HG03354 (cell line): ENCODE measurements around the gene CELSR1.

ENCODE experiments used
- ATAC-seq: cut with Tn5 transposase; IDR thresholded peaks from one replicate; pipeline ENCODE4 v1.9.1; 2021; ENCODE audit warnings: mild to moderate bottlenecking; ENCODE audit not compliant: unreplicated experiment, poor library complexity, severe bottlenecking

Gene CELSR1

DNA sequence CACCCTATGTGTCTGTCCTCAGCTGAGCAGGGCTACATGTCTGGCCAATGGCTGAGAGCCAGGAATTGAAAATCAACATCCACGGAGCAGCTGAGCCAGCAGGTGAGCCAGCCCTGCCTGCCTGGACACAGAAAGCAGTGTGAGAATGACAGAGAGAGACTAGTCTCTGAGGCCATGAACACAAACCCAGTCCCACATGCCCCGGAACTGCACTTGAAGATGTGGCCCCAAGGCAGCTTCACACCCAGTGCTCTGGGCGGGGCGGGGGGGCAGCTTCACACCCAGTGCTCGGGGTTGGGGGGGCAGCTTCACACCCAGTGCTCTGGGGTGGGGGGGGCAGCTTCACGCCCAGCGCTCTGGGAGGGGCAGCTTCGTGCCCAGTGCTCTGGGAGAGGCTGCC is 164.3 kb downstream of the CELSR1 start:
- ATAC-seq, result no peak

DNA sequence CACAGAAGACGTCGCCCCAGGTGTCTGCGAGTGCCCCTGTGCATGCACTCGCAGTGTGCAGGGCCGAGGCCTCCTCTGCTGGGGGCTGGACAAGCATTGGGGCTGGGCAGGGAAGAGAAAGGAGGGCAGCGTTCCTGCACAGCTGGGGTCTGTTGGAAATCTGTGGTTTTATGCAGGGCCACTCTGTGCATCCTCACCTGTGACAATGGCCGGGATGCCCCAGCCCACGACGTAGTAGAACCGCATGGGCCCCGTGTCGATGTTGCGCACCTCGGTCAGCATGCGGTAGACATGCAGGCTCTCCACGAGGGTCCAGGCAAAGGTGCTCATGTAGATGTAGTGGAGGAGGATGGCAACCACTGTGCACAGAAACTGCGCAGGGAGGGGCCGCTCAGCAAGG is 164.7 kb downstream of the CELSR1 start:
- ATAC-seq, result no peak

DNA sequence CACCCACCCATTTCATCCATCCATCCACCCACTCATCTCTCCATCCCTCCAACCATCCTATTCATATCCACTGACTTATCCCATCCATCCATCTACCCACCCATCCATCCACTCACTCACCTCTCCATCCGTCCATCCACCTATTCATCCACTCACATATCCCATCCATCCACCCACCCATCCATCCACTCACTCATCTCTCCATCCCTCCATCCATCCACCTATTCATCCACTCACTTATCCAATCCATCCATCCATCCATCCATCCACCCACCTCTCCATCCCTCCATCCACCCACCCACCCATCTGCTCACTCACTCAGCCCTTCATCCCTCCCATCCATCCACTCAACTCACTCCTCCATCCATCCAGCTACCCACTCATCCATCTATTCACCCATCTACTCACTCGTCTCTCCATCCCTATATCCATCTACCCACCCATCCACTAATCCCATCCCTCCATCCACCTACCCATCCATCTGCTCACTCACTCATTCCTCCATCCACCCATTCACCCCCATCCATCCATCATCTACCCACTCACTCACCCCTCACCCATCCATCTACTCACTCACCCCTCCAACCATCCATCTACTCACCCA is 165.7 kb downstream of the CELSR1 start:
- no peak for ATAC-seq

DNA sequence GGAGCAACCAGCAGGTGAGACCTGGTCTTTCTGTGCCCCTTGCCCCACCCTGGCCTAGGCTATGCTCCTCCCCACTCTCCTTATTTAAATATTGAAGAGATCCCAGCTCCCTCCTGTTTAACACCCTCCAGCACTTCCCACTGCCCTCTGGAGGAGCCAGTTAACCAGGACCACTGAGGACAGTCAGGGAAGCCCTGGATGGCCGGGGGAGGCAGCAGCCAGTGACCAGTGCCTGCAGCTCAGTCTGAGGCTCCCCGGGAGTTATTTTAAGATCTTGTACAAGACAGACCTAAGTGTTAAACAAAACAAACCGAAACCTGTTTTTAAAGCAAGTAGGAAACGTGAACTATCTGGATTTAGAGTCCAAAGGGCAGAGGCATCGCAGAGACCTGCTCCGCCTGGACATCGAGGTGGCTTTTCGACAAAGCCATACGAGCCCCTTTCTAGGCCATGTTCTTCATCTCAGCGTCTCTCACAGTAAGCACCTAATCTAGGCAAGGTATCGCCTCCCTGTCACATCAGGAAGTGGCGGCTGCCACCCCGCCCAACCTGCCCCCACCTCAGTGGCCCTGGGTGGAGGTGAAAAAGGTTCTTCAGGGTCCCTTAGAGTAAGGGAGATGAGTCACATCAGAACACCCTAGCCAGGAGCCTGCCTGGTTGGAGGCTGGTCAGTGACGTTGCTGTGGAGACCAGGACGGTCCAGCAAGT is 166.7 kb downstream of the CELSR1 start:
- ATAC-seq, result no peak

DNA sequence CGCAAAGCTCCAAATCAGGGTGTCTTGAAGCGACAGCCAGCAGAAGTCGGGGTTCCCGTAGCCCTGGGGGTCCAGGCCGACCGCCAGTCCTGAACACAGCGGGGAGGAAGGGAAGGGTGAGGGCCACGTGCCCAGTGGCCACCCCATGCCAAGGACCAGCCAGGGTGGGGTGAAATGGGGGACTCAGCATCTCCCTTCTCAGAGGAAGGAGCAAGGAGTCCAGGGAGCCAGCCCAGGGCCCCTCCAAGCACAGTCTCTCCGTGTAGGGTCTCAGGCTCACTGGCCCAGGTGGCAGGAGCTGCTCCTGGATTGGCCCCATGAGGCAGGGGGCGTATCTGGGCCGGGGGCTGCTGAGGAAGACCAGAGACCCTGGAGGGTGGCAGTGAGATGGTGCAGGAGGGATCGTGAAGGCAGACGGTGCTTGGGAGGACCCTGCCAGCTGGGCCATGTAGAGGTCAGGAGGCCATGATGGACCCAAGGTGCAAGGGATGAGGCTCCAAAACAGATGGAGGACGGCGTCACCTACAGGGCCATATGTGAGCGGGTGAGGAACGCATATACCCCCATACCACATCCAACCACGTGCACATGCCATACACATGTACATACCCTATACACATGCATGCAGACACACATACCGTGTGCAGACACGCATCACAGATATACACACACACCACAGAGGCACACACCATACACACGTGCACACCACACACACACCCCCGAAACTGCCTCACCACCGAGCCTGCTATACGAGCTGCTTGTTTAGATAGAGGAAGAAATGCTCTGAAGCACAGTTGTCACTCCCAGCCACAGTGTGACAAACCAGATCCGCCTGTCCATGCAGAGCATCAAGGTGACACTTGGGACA is 167.5 kb downstream of the CELSR1 start:
- ATAC-seq, result no peak

DNA sequence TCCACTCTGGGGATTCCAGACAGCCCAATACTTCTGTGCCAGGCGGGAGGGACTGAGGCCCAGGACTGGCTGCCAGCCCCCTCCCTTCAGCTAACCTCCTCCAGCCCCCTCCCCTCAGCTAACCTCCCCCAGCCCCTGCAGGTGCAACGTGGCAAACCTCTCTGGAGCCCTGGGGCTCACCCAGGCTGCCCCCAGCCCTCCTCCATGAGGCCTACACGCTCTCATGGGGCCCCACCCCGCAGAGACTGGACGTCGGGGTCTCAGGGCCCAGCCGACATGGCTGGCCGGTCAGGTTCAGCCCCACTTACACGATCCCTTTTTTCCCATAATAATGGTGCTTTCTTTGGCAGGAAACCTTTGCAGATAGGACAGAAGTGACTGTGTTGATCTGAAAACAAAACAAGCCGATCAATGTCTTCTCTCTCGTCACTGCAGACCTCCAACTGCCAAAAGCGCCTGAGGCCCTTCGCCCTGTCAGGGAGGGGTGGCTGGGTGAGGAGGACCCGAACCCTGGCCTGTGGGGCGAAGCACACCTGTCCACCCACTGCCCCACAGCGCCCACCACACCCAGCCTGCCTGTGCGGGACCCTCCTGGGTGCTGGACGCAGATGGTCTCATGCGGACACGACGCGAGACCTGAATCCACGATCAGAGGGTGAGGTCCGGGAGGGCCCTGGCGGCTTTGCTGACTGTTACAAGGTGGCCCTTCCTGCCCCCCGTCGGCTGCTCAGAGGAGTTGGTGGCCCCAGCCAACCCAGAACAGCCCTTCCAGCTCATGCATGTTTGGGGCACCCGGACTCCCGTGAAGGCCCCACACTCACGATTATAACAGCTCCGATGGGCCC is 168.3 kb downstream of the CELSR1 start:
- ATAC-seq, result no peak

DNA sequence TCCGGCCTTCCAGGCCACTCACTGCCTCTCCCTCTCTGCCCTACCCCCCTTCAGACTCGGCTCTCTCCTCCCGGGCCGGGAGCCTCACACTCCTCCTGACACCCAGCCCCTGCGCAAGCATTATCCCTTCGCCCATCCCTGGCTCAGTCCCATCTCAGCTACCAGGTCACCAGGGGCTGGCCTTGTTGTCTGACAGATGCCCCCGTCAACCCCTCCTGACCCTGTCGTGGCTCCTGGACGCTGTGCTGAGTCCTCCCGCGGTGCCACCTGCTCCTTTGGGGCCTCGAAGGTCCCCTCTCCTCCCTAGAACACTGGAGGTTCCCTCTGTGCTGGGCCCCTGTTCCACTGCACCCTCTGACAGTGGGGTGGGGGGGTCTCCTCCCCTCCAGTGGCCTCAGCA is 169.0 kb downstream of the CELSR1 start:
- ATAC-seq, result no peak

DNA sequence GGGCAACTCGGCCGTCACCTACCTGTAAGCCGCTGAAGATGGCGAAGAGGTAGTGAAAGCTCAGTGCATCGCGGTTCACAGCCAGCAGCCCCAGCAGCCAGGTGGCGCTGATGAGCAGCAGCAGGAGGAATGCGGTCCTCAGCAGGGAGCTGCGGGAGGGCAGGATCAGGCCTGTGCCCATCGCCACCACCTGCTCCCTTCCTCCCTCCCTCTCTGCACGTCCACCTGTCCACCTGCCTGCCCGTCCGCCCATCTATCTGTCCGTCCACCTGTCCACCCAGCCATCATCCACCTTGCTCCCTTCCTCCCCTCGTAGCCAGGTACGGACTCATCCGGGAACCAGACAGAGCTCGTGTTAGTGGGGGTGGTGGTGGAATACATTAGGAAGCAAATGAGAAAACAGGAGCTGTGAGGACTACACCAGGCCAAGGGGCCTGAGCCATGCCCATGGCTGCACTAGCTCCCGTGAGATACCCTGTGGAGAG is 169.7 kb downstream of the CELSR1 start:
- ATAC-seq, result no peak

DNA sequence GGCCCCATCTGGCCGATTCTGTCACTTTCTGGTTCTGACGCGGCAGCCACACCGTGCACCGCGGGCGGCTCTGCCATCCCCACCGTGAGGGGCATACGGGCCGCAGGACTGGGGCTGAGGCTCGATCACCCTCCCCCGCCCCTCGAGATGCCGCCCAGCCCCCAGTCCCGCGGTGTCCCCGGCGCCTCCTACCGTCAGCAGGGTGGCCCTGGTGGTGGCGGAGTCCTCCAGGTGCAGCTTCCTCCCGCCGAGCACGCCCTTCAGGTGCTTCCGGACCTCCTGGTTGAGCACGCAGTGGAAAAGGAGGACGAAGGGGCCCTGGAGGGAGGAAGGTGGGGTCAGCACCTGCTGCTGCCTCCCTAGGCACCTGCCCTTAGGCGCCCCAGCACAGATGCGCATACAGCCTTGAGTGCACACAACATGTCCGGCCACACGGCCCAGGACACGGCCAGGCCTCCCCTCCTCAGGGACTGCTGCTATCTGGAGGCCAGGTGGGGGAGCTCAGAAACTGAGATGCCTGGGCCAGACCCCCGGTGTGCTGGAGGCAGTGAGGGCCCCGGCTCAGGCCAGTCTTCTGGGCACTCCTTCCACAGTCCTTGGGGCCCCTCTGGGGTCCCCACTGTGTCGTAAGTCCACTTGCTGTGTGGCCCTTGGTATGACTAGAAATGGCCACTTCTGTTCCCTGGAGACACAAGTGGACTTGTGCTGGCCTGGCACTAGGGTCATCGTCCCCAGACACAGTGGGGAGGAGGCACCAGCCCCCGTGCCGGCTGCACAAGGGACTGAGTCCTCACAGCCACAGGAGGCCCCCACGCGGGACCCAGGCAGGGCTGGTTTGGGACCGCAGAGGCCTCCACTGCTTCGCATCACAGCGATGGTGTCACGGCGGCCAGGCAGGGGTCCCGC is 170.4 kb downstream of the CELSR1 start:
- no peak for ATAC-seq

DNA sequence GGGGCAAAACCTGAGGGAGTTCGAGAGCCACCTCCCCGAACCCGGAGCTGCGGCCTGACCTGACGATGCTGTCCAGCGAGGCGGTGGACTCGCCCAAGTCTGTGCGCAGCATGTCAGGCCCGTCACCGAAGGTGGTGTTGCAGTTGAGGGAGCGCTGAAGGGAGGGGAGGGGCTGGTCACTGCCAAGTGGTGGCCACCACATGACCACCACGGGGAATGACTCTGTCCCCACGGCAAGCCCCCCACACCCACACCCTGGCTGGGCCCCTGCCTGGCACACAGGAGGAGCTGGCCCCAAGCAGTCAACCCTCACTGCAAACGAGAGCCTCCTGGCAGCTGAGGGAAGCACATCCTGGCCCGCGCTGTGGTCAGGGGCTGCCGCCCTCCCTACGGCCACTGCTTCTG is 171.1 kb downstream of the CELSR1 start:
- ATAC-seq, result no peak

DNA sequence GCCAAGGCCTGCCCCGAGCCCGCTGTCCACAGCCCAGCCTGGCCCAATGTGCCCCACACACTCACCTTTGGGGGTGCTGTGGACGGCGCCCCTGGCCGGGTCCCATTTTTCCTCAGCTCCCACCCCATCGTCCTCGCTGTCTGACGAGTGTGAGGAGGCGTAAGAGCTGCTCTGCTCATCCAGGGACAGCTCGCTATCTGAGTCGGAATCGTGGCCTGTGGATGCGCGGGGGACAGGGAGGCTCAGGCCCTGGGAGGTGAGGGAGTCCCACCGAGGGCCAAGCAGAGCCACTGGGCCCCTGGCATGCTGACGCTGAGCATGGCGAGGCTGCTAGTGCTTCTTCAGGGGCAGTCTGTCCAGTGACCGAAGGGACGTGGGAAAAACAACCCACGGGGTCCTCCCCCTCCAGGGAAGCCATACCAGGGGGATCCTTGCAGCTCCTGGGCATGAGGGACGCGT is 172.2 kb downstream of the CELSR1 start:
- ATAC-seq, result no peak

DNA sequence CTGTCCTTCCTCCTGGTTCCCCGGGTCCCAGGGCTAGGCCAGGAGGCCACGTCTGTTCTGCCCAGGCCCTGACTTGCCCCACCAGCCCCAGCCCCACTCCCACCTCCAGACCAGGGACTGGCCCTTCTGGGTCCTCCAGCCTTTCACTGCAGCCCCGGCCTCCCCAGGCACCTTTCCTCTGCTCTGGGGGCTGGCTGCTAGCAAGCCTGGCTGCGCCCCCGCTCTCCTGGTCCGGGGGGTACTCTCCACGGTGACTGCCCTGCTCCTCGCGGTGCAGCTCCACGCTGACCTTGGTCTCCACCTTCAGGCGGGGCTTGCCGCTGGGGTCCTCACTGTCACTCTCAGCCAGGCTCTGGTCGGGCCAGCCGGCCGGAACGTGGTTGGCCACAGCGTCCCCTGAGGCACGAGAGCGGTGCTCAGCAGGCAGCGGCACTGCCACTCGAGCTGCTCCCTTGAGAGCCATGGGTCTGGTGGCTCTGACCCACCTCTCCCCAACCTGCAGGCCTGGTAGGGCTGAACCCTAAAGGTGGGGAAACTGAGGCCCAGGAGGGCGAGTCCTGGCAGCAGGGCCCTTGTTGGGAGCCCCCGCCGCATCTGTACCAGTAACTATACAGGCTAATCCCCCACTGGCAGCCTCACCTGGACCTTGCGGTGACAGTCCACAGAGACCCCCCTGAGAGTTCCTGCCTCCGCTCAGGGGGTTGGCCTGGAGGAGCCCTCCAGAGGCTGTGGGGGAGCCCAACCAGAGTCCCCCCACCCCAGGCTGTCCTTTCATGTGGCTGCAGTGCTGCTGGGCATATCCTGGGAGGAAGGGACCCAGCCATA is 172.9 kb downstream of the CELSR1 start:
- ATAC-seq, result no peak

DNA sequence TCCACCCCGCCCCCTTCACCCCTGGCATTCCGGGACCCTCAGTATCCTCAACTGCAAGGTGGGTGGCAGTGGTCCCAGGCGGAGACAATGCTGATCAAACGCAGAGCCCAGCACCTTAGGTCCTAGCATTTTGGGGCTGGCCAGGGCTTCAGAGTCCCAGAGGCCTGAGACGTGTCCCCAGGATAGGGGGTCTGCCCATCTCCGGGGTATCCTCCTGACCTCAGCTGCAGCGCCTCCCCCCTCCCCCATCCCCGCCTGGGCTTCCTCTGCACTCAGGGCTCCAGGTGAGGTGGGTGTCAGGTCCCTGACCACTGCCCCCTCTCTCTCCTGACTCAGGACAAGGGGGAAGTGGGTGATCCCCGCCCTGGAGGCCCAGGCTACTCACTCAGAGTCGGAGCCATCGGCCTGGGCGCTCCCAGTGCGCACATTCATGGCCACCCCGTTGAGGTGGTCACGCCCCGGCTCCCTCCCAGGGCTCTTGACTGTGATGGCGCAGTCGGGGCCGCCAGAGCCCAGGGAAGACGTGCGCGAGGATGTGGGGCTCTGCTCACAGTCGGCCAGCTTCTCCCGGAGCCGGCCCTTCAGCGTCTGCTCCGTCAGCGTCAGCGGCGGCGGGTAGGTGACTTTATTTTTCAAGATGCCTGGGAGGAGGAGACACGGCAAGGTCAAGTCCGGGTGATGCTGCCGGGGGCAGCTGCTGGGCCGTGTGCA is 173.7 kb downstream of the CELSR1 start:
- no peak for ATAC-seq

DNA sequence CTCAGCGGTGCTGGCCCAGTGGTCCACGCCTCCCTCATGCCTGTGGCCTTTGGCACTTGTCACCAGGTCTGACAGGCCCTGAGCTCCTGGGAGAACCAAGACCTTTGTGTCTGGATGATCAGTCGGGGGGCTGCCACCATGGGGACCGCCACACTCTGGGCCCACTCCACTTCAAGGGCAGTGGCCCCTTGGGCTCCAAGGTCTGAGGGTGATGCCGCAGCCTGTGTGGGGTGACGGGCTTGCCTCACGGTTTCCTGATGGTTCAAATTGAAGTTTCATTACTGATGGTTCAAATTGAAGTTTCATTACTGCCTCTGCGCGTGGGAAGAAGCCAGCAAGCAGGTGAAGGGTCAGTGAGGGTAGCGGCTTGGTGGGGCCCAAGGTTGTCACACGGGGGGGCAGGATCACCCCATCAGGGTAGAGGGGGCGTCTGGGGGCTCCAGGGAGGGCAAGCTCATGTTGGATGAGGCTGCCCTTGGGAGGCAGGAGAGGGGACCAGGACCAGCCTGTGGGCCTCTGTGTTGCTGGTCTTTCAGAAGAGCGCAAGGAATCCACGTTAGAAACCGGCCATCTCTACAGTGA is 174.4 kb downstream of the CELSR1 start:
- ATAC-seq, result no peak

DNA sequence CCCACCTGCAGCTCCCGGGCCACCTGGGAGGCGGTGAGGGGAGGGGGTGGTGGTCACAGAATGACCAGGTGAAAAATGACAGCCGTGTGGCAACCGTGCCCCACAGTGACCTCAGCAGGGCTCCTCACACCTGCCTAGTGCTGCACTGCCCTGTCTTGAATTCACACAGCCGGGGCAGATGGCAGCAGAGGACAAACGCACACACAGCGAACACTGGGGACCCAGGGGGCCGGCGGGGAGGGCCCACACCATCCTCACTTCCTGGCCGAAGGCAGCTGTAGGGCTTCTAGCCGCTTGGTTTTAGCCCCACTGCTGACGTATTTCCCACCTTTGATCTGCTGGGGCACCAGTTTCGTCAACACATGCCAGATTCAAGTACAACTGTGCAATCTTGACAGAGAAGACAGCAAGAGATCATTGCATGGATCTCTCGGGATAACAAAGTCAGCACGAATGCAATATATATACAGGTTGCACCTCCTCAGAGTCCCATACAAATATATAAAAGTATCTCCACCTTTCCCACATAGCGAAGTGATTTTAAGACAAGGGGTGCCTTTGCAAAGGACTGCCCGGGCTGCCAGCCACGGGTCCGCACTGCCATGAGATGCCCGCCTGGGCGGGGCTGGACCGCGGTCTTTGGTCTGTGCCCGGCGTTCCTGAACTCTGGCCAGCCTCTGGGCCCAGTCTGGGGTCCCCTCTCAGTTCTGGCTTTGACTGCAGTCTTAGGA is 175.1 kb downstream of the CELSR1 start:
- no peak for ATAC-seq

DNA sequence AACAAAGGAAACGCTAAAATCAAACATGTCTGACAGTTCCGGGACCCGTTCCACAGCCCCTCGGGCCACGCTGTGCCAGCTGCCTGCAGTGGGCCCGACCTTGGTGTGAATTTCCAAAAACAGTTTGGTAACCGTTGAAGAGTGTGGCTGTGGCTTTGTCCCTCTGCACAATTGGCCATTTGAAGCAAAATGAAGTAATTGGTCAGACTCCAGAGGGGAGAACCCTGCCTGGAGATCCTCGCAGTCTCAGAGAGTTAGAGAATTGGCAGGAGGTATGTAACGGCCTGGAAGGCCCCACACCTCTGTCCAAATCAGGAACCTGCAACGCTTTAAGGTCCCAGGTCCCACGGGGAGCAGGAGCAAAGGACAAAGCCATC is 175.6 kb downstream of the CELSR1 start:
- no peak for ATAC-seq
